HepG2 (cell line): Measurements from ENCODE around the gene ABCC10. TPM values are rescaled to one million over a fixed set of nuclear protein-coding genes. Genes with fewer than 3 reads are reported as not detected.

Source experiments
- BORCS8-MEF2B ChIP-seq: sonication (generic); formaldehyde crosslinking; IDR thresholded peaks from 2 replicates; pipeline ENCODE4 v1.8.0; 2022; ENCODE audit warnings: mild to moderate bottlenecking, missing genetic modification reagents
- CHD4 ChIP-seq: fragments of 200-600 bp; sonication (generic); IDR thresholded peaks from 2 replicates; pipeline ENCODE4 v1.7.0; 2017; ENCODE audit warnings: mild to moderate bottlenecking, low read length, borderline replicate concordance
- CSRNP2 ChIP-seq: sonication (generic); formaldehyde crosslinking; conservative IDR thresholded peaks from 2 replicates; pipeline ENCODE4 v1.8.0; 2022; ENCODE audit warnings: low read depth, missing genetic modification reagents
- ETV5 ChIP-seq: IDR thresholded peaks from 2 replicates; pipeline ENCODE4 v1.6.1; 2018; ENCODE audit warnings: missing biosample characterization, missing genetic modification reagents, inconsistent platforms, borderline replicate concordance
- GABPA ChIP-seq, 2 experiments: IDR thresholded peaks; 2 replicates each; pipeline ENCODE4 v1.6.1; 2011 to 2016; ENCODE audit warnings: low read depth in 2 of 2, low read length in 1 of 2, missing biosample characterization in 1 of 2, missing genetic modification characterization in 1 of 2
- HIC2 ChIP-seq: sonication (generic); formaldehyde crosslinking; IDR thresholded peaks from 2 replicates; pipeline ENCODE4 v1.9.0; 2022; ENCODE audit warnings: low read depth, missing genetic modification reagents
- IRF2 ChIP-seq: IDR thresholded peaks from 2 replicates; pipeline ENCODE4 v1.6.1; 2018; ENCODE audit warnings: missing genetic modification reagents, missing compliant biosample characterization
- JUN ChIP-seq: sonication (generic); formaldehyde crosslinking; IDR thresholded peaks from 2 replicates; pipeline ENCODE4 v1.4.0; 2020; ENCODE audit warnings: mild to moderate bottlenecking, missing genetic modification reagents
- RNF2 ChIP-seq: fragments of 450-650 bp; conservative IDR thresholded peaks from 2 replicates; pipeline ENCODE4 v1.6.1; 2016; ENCODE audit warnings: low read depth
- STAG1 ChIP-seq: sonication (generic); formaldehyde crosslinking; IDR thresholded peaks from 2 replicates; pipeline ENCODE4 v1.4.0; 2020; ENCODE audit warnings: missing genetic modification reagents
- YY1 ChIP-seq: IDR thresholded peaks from 2 replicates; pipeline ENCODE4 v1.6.1; 2011; ENCODE audit warnings: low read length, low read depth, moderate library complexity, mild to moderate bottlenecking; ENCODE audit not compliant: insufficient read depth, insufficient replicate concordance
- ZNF350 ChIP-seq: sonication (generic); formaldehyde crosslinking; IDR thresholded peaks from 2 replicates; pipeline ENCODE4 v1.4.0; 2020; ENCODE audit warnings: mild to moderate bottlenecking, low read depth, missing genetic modification reagents, borderline replicate concordance
- ZNF468 ChIP-seq: sonication (generic); formaldehyde crosslinking; IDR thresholded peaks from 2 replicates; pipeline ENCODE4 v1.8.0; 2022; ENCODE audit warnings: mild to moderate bottlenecking, moderate library complexity, missing genetic modification reagents
- ZNF567 ChIP-seq: sonication (generic); formaldehyde crosslinking; IDR thresholded peaks from 2 replicates; pipeline ENCODE4 v1.8.1; 2023; ENCODE audit warnings: mild to moderate bottlenecking, missing genetic modification reagents, borderline replicate concordance
- ZNF570 ChIP-seq: sonication (generic); formaldehyde crosslinking; IDR thresholded peaks from 2 replicates; pipeline ENCODE4 v1.4.0; 2020; ENCODE audit warnings: mild to moderate bottlenecking, missing genetic modification reagents, borderline replicate concordance
- ZNF710 ChIP-seq: sonication (generic); formaldehyde crosslinking; IDR thresholded peaks from 2 replicates; pipeline ENCODE4 v1.5.0; 2020; ENCODE audit warnings: mild to moderate bottlenecking, missing genetic modification reagents, borderline replicate concordance
- polyA plus RNA-seq, 8 experiments: library from polyadenylated mRNA; depleted of rRNA in 3 of 8; stranded (reverse) in 7 of 8; unstranded in 1 of 8; fragments of >200 nt; fragmentation: Illumina TruSeq in 4 of 8; extraction: Trizol in 4 of 8; gene quantifications; 2 replicates each; pipeline versions ENCODE4 v1.2.1 to v1.2.3, GENCODE V29; 2011 to 2016; ENCODE audit warnings: low read depth in 4 of 8, missing spikeins in 1 of 8, mixed read lengths in 1 of 8; ENCODE audit not compliant: insufficient read depth in 1 of 8
- total RNA-seq, 5 experiments: library from RNA; depleted of rRNA; stranded (reverse); fragments of >200 nt; fragmentation: Illumina TruSeq; extraction: Trizol; gene quantifications; 2 replicates each; pipeline ENCODE4 v1.2.3, GENCODE V29; 2016; ENCODE audit warnings: low read depth in 1 of 5
- TF ChIP-seq, protein P1 (sequence below): sonication (generic); formaldehyde crosslinking; IDR thresholded peaks from 2 replicates; pipeline ENCODE4 v1.8.0; 2022; ENCODE audit warnings: missing genetic modification reagents, mild to moderate bottlenecking, moderate library complexity, borderline replicate concordance
- TF ChIP-seq, protein P2 (sequence below): sonication (generic); formaldehyde crosslinking; IDR thresholded peaks from 2 replicates; pipeline ENCODE4 v1.9.0; 2021; ENCODE audit warnings: missing genetic modification reagents, borderline replicate concordance

Gene ABCC10
- total and polyA plus RNA-seq, 2 of the 13 experiments (the other 11 are each of a cell fraction or from before 2014, with no cell fraction given) = 16.0 to 24.3 TPM

- TF ChIP-seq CSRNP2 (CRISPR knock-in tag) = no peak
- no peak for TF ChIP-seq ZNF570 (CRISPR knock-in tag)
- no peak for TF ChIP-seq BORCS8-MEF2B (CRISPR knock-in tag)
- TF ChIP-seq CHD4 = no peak
- TF ChIP-seq ZNF567 (CRISPR knock-in tag) = 0 out of 2 replicates have a peak, but pooled peaks have one; percentile 16
- TF ChIP-seq, protein P1, sequence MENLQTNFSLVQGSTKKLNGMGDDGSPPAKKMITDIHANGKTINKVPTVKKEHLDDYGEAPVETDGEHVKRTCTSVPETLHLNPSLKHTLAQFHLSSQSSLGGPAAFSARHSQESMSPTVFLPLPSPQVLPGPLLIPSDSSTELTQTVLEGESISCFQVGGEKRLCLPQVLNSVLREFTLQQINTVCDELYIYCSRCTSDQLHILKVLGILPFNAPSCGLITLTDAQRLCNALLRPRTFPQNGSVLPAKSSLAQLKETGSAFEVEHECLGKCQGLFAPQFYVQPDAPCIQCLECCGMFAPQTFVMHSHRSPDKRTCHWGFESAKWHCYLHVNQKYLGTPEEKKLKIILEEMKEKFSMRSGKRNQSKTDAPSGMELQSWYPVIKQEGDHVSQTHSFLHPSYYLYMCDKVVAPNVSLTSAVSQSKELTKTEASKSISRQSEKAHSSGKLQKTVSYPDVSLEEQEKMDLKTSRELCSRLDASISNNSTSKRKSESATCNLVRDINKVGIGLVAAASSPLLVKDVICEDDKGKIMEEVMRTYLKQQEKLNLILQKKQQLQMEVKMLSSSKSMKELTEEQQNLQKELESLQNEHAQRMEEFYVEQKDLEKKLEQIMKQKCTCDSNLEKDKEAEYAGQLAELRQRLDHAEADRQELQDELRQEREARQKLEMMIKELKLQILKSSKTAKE (CRISPR knock-in tag) = no peak
- peak; percentile 26; the same call in 1 of the 2 replicates for TF ChIP-seq ETV5 (CRISPR knock-in tag)
- TF ChIP-seq RNF2 = no peak
- TF ChIP-seq ZNF350 = peak; percentile 8; the same call in 1 of the 2 replicates
- TF ChIP-seq ZNF468 (CRISPR knock-in tag) = no peak
- no peak for TF ChIP-seq YY1
- 0 out of 2 replicates have a peak, but pooled peaks have one; percentile 40 for TF ChIP-seq JUN (CRISPR knock-in tag)
- TF ChIP-seq, protein P2, sequence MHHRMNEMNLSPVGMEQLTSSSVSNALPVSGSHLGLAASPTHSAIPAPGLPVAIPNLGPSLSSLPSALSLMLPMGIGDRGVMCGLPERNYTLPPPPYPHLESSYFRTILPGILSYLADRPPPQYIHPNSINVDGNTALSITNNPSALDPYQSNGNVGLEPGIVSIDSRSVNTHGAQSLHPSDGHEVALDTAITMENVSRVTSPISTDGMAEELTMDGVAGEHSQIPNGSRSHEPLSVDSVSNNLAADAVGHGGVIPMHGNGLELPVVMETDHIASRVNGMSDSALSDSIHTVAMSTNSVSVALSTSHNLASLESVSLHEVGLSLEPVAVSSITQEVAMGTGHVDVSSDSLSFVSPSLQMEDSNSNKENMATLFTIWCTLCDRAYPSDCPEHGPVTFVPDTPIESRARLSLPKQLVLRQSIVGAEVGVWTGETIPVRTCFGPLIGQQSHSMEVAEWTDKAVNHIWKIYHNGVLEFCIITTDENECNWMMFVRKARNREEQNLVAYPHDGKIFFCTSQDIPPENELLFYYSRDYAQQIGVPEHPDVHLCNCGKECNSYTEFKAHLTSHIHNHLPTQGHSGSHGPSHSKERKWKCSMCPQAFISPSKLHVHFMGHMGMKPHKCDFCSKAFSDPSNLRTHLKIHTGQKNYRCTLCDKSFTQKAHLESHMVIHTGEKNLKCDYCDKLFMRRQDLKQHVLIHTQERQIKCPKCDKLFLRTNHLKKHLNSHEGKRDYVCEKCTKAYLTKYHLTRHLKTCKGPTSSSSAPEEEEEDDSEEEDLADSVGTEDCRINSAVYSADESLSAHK = no peak
- TF ChIP-seq STAG1 = peak; percentile 45
- TF ChIP-seq ZNF710 (CRISPR knock-in tag) = no peak
- TF ChIP-seq IRF2 (CRISPR knock-in tag) = 0 out of 2 replicates have a peak, but pooled peaks have one; percentile 17
- peak; percentile 62 for TF ChIP-seq HIC2 (CRISPR knock-in tag)
- TF ChIP-seq GABPA (IDR thresholded peaks at IDR 0.05; ENCODE audit: low read depth, low read length) = no peak
- TF ChIP-seq GABPA (CRISPR knock-in tag; IDR thresholded peaks at IDR 0.05; ENCODE audit: low read depth) = no peak
Measured at GRCh38 chr6:43495409-43495941, 68.1 kb downstream of the ABCC10 start (continued).
